Amniotic epithelial cell (primary cell): ENCODE measurements around the gene GPR32.
"Not testable (repeated sequence)": the region's sequence is repeated elsewhere in the genome, so short reads cannot be mapped to it uniquely, and the experiment has no call there.

Source experiments
- DNase-seq: peaks from one replicate; pipeline ENCODE4 v3.0.0-alpha.2; 2010; ENCODE audit warnings: low read depth

GPR32 gene

GRCh38 chr19:50783848-50784152 is 13.5 kb downstream of the GPR32 start:
- not testable (repeated sequence) for DNase-seq

- DNase-seq, result no peak
Observed at GRCh38 chr19:50784710-50785109, 14.4 kb downstream of the GPR32 start.

GRCh38 chr19:50785329-50785728 is 15.1 kb downstream of the GPR32 start:
- DNase-seq, result no peak

GRCh38 chr19:50790396-50790795 is 20.1 kb downstream of the GPR32 start, which contains the start of gene ACP4:
Gene ACP4 (plus strand): TSS chr19:50790415. CDS start chr19:50790415, 0 bp downstream.
- DNase-seq, result no peak

- no peak for DNase-seq
Observed at GRCh38 chr19:50790922-50791467, 20.7 kb downstream of the GPR32 start.

GRCh38 chr19:50791594-50792271 is 21.5 kb downstream of the GPR32 start:
- no peak for DNase-seq

- DNase-seq, result no peak
Observed at GRCh38 chr19:50792272-50793250, 22.3 kb downstream of the GPR32 start.

GRCh38 chr19:50793558-50794065 is 23.3 kb downstream of the GPR32 start:
- DNase-seq, result no peak

- no peak for DNase-seq
Observed at GRCh38 chr19:50794074-50794875, 24.0 kb downstream of the GPR32 start.

- DNase-seq, result no peak
Observed at GRCh38 chr19:50794876-50795663, 24.8 kb downstream of the GPR32 start.

- DNase-seq, result no peak
Observed at GRCh38 chr19:50795664-50796073, 25.4 kb downstream of the GPR32 start.

- DNase-seq, result no peak
Observed at GRCh38 chr19:50796128-50796633, 25.9 kb downstream of the GPR32 start.

- DNase-seq, result no peak
Observed at GRCh38 chr19:50796634-50797428, 26.6 kb downstream of the GPR32 start.

- DNase-seq, result no peak
Observed at GRCh38 chr19:50797429-50797780, 27.1 kb downstream of the GPR32 start.

GRCh38 chr19:50797781-50798658 is 27.8 kb downstream of the GPR32 start:
- DNase-seq, result no peak

- DNase-seq, result no peak
Observed at GRCh38 chr19:50798659-50799546, 28.6 kb downstream of the GPR32 start.

GRCh38 chr19:50799547-50799851 is 29.2 kb downstream of the GPR32 start:
- no peak for DNase-seq

- DNase-seq, result no peak
Observed at GRCh38 chr19:50801107-50801506, 30.8 kb downstream of the GPR32 start.
